H1 (cell line): ENCODE measurements around the gene TADA1. TPM values are rescaled to one million over a fixed set of nuclear protein-coding genes. Genes with fewer than 3 reads are reported as not detected.

Experiments
- CTCF ChIA-PET: fragments of 300-600 bp; sonication (Branson Sonifier 250); formaldehyde crosslinking; loops from one replicate; lab custom pipeline; 2021; ENCODE audit not compliant: partially characterized antibody; lab: Charles Lee
- POLR2A ChIA-PET: fragments of 300-600 bp; sonication (Branson Sonifier 250); formaldehyde crosslinking; loops from one replicate; lab custom pipeline; 2021; ENCODE audit warnings: inconsistent platforms; ENCODE audit not compliant: partially characterized antibody; lab: Charles Lee
- DNase-seq, 2 experiments: peaks; one replicate each; pipeline versions ENCODE4 v3.0.0 to v3.0.0-alpha.2; 2010 to 2022; ENCODE audit warnings: low spot score in 2 of 2, low read depth in 1 of 2, mixed read lengths in 1 of 2
- FAIRE-seq: peaks from 2 replicates; lab custom pipeline; 2011; peaks lifted over from hg19 to GRCh38; lab: Jason Lieb, UNC
- H2AFZ ChIP-seq: 2 replicates; pipeline ENCODE4 v1.8.1; 2012; ENCODE audit warnings: low read length, inconsistent platforms
- H2AK5ac ChIP-seq: 2 replicates; pipeline ENCODE4 v1.6.1; 2013; ENCODE audit warnings: low read depth, low read length
- H2BK120ac ChIP-seq: replicated peaks from 2 replicates; pipeline ENCODE3; 2013; ENCODE audit warnings: low read depth, low read length, inconsistent platforms
- H2BK12ac ChIP-seq: 2 replicates; pipeline ENCODE4 v1.6.1; 2013; ENCODE audit warnings: low read depth, low read length
- H2BK15ac ChIP-seq: 2 replicates; pipeline ENCODE4 v1.6.1; 2013; ENCODE audit warnings: low read length
- H2BK20ac ChIP-seq: 2 replicates; pipeline ENCODE4 v1.6.1; 2013; ENCODE audit warnings: low read length
- H2BK5ac ChIP-seq: 2 replicates; pipeline ENCODE4 v1.6.1; 2013; ENCODE audit warnings: low read depth, low read length
- H3K14ac ChIP-seq: 2 replicates; pipeline ENCODE4 v1.6.1; 2013; ENCODE audit warnings: inconsistent platforms; ENCODE audit not compliant: insufficient read length
- H3K18ac ChIP-seq: 2 replicates; pipeline ENCODE4 v1.6.1; 2013; ENCODE audit warnings: low read length; ENCODE audit errors: extremely low read depth
- H3K23ac ChIP-seq: 2 replicates; pipeline ENCODE4 v1.6.1; 2013; ENCODE audit warnings: inconsistent platforms; ENCODE audit not compliant: insufficient read length
- H3K23me2 ChIP-seq: 2 replicates; pipeline ENCODE4 v1.6.1; 2013; ENCODE audit warnings: low read depth, low read length
- H3K27ac ChIP-seq: 2 replicates; pipeline ENCODE4 v1.6.1; 2011; ENCODE audit warnings: low read depth, low read length, inconsistent platforms
- H3K27me3 ChIP-seq, 4 experiments: replicated peaks in 1 of 4; 1 replicate in 1 of 4; 2 replicates in 3 of 4; pipeline versions ENCODE4 v1.6.1 to v1.8.1; 2011 to 2013; ENCODE audit warnings: low read length in 3 of 4, mild to moderate bottlenecking in 3 of 4, inconsistent platforms in 2 of 4, mixed read lengths in 2 of 4, moderate library complexity in 1 of 4; ENCODE audit not compliant: control insufficient read depth in 3 of 4, insufficient read depth in 3 of 4; ENCODE audit errors: extremely low read depth in 1 of 4
- H3K36me3 ChIP-seq, 4 experiments: 2 replicates each; pipeline versions ENCODE4 v1.6.1 to v1.8.1; 2011 to 2013; ENCODE audit warnings: mild to moderate bottlenecking in 4 of 4, low read length in 3 of 4, moderate library complexity in 2 of 4, control low read depth in 1 of 4, inconsistent platforms in 1 of 4; ENCODE audit not compliant: insufficient read depth in 4 of 4, control insufficient read depth in 2 of 4
- H3K4ac ChIP-seq: replicated peaks from 2 replicates; pipeline ENCODE3; 2013; ENCODE audit warnings: low read length, low read depth, mixed read lengths, inconsistent platforms; ENCODE audit not compliant: insufficient read length
- H3K4me1 ChIP-seq, 4 experiments: replicated peaks in 1 of 4; 1 replicate in 1 of 4; 2 replicates in 3 of 4; pipeline versions ENCODE4 v1.6.1 to v1.8.1; 2011 to 2013; ENCODE audit warnings: low read length in 3 of 4, inconsistent platforms in 2 of 4, mixed read lengths in 1 of 4; ENCODE audit not compliant: insufficient read depth in 4 of 4, control insufficient read depth in 3 of 4
- H3K4me2 ChIP-seq, 2 experiments: 2 replicates each; pipeline versions ENCODE4 v1.6.1 to v1.8.1; 2011 to 2013; ENCODE audit warnings: low read depth in 2 of 2, low read length in 2 of 2, control low read depth in 1 of 2, inconsistent platforms in 1 of 2, mild to moderate bottlenecking in 1 of 2; ENCODE audit not compliant: insufficient read depth in 1 of 2
- H3K4me3 ChIP-seq, 4 experiments: fragments of 200-600, 300-600 bp in 1 of 4; sonication (generic), shearing (Covaris generic), sonication (Bioruptor Twin) in 1 of 4; 2 replicates each; pipeline versions ENCODE4 v1.5.1 to v1.8.1; 2011 to 2016; ENCODE audit warnings: low read length in 4 of 4, low read depth in 3 of 4, control low read depth in 2 of 4, inconsistent platforms in 2 of 4, mild to moderate bottlenecking in 2 of 4, mixed read lengths in 1 of 4, moderate library complexity in 1 of 4; ENCODE audit not compliant: insufficient read depth in 2 of 4; ENCODE audit errors: extremely low read depth in 1 of 4
- H3K56ac ChIP-seq: replicated peaks from 2 replicates; pipeline ENCODE3; 2013; ENCODE audit warnings: low read depth, mild to moderate bottlenecking, mixed read lengths, low read length, inconsistent platforms; ENCODE audit not compliant: insufficient read length
- H3K79me1 ChIP-seq: 2 replicates; pipeline ENCODE4 v1.6.1; 2013; ENCODE audit warnings: low read depth, low read length, control low read depth
- H3K79me2 ChIP-seq, 2 experiments: 2 replicates each; pipeline versions ENCODE4 v1.6.1 to v1.8.1; 2012 to 2013; ENCODE audit warnings: low read length in 2 of 2, mild to moderate bottlenecking in 2 of 2, inconsistent platforms in 1 of 2; ENCODE audit not compliant: insufficient read depth in 2 of 2, control insufficient read depth in 1 of 2
- H3K9ac ChIP-seq, 4 experiments: replicated peaks in 1 of 4; 1 replicate in 1 of 4; 2 replicates in 3 of 4; pipeline versions ENCODE4 v1.6.1 to v1.8.1; 2011 to 2013; ENCODE audit warnings: low read depth in 3 of 4, low read length in 3 of 4, control low read depth in 2 of 4, mild to moderate bottlenecking in 2 of 4, moderate library complexity in 2 of 4, inconsistent platforms in 1 of 4; ENCODE audit errors: extremely low read depth in 1 of 4
- H3K9me3 ChIP-seq, 2 experiments: 2 replicates each; pipeline versions ENCODE4 v1.6.1 to v1.8.1; 2012 to 2013; ENCODE audit warnings: mild to moderate bottlenecking in 2 of 2, moderate library complexity in 2 of 2, control low read depth in 1 of 2, inconsistent platforms in 1 of 2, low read depth in 1 of 2, low read length in 1 of 2, mixed read lengths in 1 of 2; ENCODE audit not compliant: insufficient read depth in 2 of 2
- H4K20me1 ChIP-seq, 2 experiments: replicated peaks in 1 of 2; 2 replicates each; pipeline versions ENCODE3 to v1.8.1; 2011 to 2013; ENCODE audit warnings: inconsistent platforms in 2 of 2, low read length in 2 of 2, mild to moderate bottlenecking in 1 of 2; ENCODE audit not compliant: insufficient read depth in 2 of 2, control insufficient read depth in 1 of 2
- H4K5ac ChIP-seq: 2 replicates; pipeline ENCODE4 v1.6.1; 2013; ENCODE audit warnings: low read length, low read depth, mixed read lengths, inconsistent platforms; ENCODE audit not compliant: insufficient read length
- H4K8ac ChIP-seq: 2 replicates; pipeline ENCODE4 v1.8.0; 2013; ENCODE audit warnings: mild to moderate bottlenecking, moderate library complexity, low read length, inconsistent platforms; ENCODE audit not compliant: insufficient read depth; ENCODE audit errors: extremely low read depth
- H4K91ac ChIP-seq: replicated peaks from 2 replicates; pipeline ENCODE3; 2013; ENCODE audit warnings: low read length, mixed read lengths, inconsistent platforms; ENCODE audit not compliant: insufficient read length
- ATF3 ChIP-seq: IDR thresholded peaks from 2 replicates; pipeline ENCODE4 v1.6.1; 2011; ENCODE audit warnings: low read depth, mild to moderate bottlenecking, low read length; ENCODE audit not compliant: insufficient read depth
- CBX5 ChIP-seq: fragments of 300-800, 300-1000 bp; sonication (generic); IDR thresholded peaks from 2 replicates; pipeline ENCODE4 v1.7.1; 2016; ENCODE audit warnings: antibody characterized with exemption, low read length, low read depth
- CEBPB ChIP-seq: IDR thresholded peaks from 2 replicates; pipeline ENCODE4 v1.6.1; 2012; ENCODE audit warnings: low read depth, low read length
- CTCF ChIP-seq, 3 experiments: IDR thresholded peaks; 1 replicate in 2 of 3; 2 replicates in 1 of 3; pipeline versions ENCODE4 v1.5.1 to v1.6.1; 2011; ENCODE audit warnings: low read length in 3 of 3, mild to moderate bottlenecking in 3 of 3, inconsistent platforms in 2 of 3, low read depth in 1 of 3, moderate library complexity in 1 of 3; ENCODE audit not compliant: insufficient read depth in 1 of 3; ENCODE audit errors: control extremely low read depth in 1 of 3
- EZH2 ChIP-seq: fragments of 200-600 bp; sonication (generic); IDR thresholded peaks from 2 replicates; pipeline ENCODE4 v1.7.1; 2012; ENCODE audit warnings: low read depth, mild to moderate bottlenecking, moderate library complexity, low read length, inconsistent platforms; ENCODE audit not compliant: severe bottlenecking
- FOSL1 ChIP-seq: IDR thresholded peaks from 2 replicates; pipeline ENCODE4 v1.6.1; 2011; ENCODE audit warnings: mild to moderate bottlenecking, low read depth, low read length, moderate library complexity; ENCODE audit not compliant: insufficient read depth
- JUND ChIP-seq: IDR thresholded peaks from 2 replicates; pipeline ENCODE4 v1.6.1; 2011; ENCODE audit warnings: mild to moderate bottlenecking, improper control_type of control experiment, low read length
- NANOG ChIP-seq: IDR thresholded peaks from 2 replicates; pipeline ENCODE4 v1.6.1; 2011; ENCODE audit warnings: low read length, low read depth, mild to moderate bottlenecking, inconsistent platforms; ENCODE audit not compliant: insufficient read depth, poor library complexity, severe bottlenecking
- SP4 ChIP-seq: IDR thresholded peaks from 2 replicates; pipeline ENCODE4 v1.6.1; 2012; ENCODE audit warnings: low read length, inconsistent platforms
- SRF ChIP-seq: IDR thresholded peaks from 2 replicates; pipeline ENCODE4 v1.6.1; 2011; ENCODE audit warnings: mild to moderate bottlenecking, low read depth, low read length, moderate library complexity
- TAF1 ChIP-seq: IDR thresholded peaks from 2 replicates; pipeline ENCODE4 v1.6.1; 2011; ENCODE audit warnings: mild to moderate bottlenecking, low read depth, low read length
- WGBS, 2 experiments: shearing (Covaris generic) in 1 of 2; methylation state at CpG; one replicate each; pipeline versions ENCODE4 v1.1.6 to v1.1.7; 2013 to 2015; ENCODE audit warnings: low lambda C conversion rate in 2 of 2, mixed read lengths in 2 of 2, inconsistent platforms in 1 of 2, low coverage in 1 of 2, missing lambda C conversion rate in 1 of 2; ENCODE audit not compliant: insufficient replicate concordance in 2 of 2, insufficient coverage in 1 of 2, insufficient read length in 1 of 2; ENCODE audit errors: extremely low coverage in 1 of 2, missing lambda C conversion rate in 1 of 2; 5-methylcytosine and 5-hydroxymethylcytosine counted together
- polyA plus RNA-seq, 7 experiments: library from polyadenylated mRNA; depleted of rRNA in 3 of 7; stranded (reverse) in 5 of 7; unstranded in 2 of 7; fragments of >200 nt in 5 of 7; fragments of 200-250 nt in 2 of 7; gene quantifications; 1 replicate in 5 of 7; 2 replicates in 1 of 7; 4 replicates in 1 of 7; pipeline versions ENCODE4 v1.2.1 to v1.2.3, GENCODE V29; 2011 to 2013; ENCODE audit warnings: missing spikeins in 2 of 7, mixed read lengths in 2 of 7
- total RNA-seq: library from RNA; stranded (reverse); fragmentation: NEBNext Ultra II Directional; extraction: Animal tissue kit (Norgen Biotek cat#: 25700); gene quantifications from 2 replicates; pipeline ENCODE4 v1.2.1, GENCODE V29; 2021

Gene TADA1
- total and polyA plus RNA-seq, 2 of the 8 experiments (the other 6 are each of a cell fraction or from before 2014, with no cell fraction given), result 21.1 to 23.6 TPM

- Histone ChIP-seq H4K5ac (no peak overlapping the region), H3K9ac (no peak overlapping the region), H2BK120ac (no peak overlapping the region), H4K91ac (no peak overlapping the region), H3K14ac (no peak overlapping the region), H3K4me2 (no peak overlapping the region), H3K27me3 (no peaks in the 10 kb centered on the region), H3K36me3 (peaks cover 9 to 11% (median 11%) of the 10 kb centered on the region in 4 experiments), H3K56ac (no peak overlapping the region), H3K79me2 (peaks cover 0 to 17% of the 10 kb centered on the region in 2 experiments; a peak in 3 of 4 replicates), H4K8ac (no peak overlapping the region), H2BK5ac (no peak overlapping the region), H2BK12ac (no peak overlapping the region), H4K20me1 (no peaks in the 10 kb centered on the region), H3K23me2 (peaks cover 8% of the 10 kb centered on the region), H3K4me3 (no peak overlapping the region), H3K18ac (no peak overlapping the region), H3K4ac (no peak overlapping the region), H2AK5ac (no peak overlapping the region), H3K9me3 (no peaks in the 10 kb centered on the region), H2BK20ac (no peak overlapping the region), H3K27ac (no peak overlapping the region), H3K23ac (no peak overlapping the region), H3K79me1 (peaks cover 5% of the 10 kb centered on the region), H3K4me1 (peaks cover 0 to 14% (median 3%) of the 10 kb centered on the region in 4 experiments; a peak in 5 of 7 replicates), H2BK15ac (no peak overlapping the region), H2AFZ (no peak overlapping the region)
- ChIA-PET CTCF (interaction anchor here (0.7 to 2.6 kb wide), 2 partner anchors 14 to 140 kb away, joined by 3 to 13 read pairs; no protein-coding TSS in a partner anchor), POLR2A (interaction anchor here (1.2 to 1.5 kb wide), 2 partner anchors 12 to 17 kb away, joined by 4 read pairs; no protein-coding TSS in a partner anchor)
- WGBS, 2 experiments, result 97% methylated on average over 4 of the region's 4 CpGs; no CpG with 5 or more reads in 1 of the 2 experiments
- DNase-seq, result no peak
- FAIRE-seq, result no peak
- TF ChIP-seq SRF (no peak), SP4 (no peak), TAF1 (no peak), EZH2 (no peak), ATF3 (no peak), NANOG (no peak), FOSL1 (no peak), JUND (no peak), CEBPB (no peak), CBX5 (no peak), CTCF (IDR thresholded peaks at IDR 0.05; ENCODE audit: control extremely low read depth in 1 of 3, insufficient read depth in 1 of 3, low read depth in 1 of 3, low read length in 3 of 3) (no peak)
Measured at GRCh38 chr1:166836733-166837132, 39.3 kb downstream of the TADA1 start.
